ENCODE results near the gene TAP2.

Gene TAP2

DNA sequence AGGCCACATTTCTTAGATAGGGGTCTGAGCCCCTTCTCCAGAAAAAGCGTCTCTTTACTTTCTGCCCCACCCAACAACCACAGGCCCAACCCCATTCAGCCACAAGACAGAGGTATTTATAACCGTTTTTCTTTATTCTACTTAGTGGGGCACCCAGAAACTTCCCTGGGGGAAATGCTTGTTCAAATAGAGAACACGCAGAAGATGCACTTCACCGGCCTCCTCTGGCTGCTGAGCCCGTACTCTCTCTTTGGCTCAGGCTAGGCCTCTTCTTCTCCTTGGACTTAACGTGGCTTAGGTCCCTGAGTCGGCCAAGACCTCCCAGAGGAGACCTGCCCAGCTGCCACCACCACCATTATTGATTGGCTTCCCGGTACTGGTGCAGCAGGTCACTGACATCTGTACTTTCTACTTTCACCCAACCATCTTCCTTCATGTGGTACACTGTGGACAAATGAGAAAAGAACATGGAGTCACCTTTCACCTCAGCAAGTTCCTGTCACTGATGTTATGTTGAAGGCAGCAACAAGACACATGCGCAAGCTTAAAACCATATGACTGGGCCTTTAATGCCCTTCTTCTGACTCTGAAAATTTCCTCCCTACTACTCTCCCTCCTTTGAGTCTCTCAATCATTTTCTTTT lies 2.2 kb upstream of the TAP2 start:
- CTCF ChIA-PET: interaction anchor here (1.1 to 11.4 kb wide), 8 partner anchors 9 to 144 kb away, joined by 3 to 402 read pairs (median 48); partner anchors contain the start of genes HLA-DMA, PSMB9 and TAP1
- no peak for DNase-seq (ENCODE audit: low read depth, low spot score)

DNA sequence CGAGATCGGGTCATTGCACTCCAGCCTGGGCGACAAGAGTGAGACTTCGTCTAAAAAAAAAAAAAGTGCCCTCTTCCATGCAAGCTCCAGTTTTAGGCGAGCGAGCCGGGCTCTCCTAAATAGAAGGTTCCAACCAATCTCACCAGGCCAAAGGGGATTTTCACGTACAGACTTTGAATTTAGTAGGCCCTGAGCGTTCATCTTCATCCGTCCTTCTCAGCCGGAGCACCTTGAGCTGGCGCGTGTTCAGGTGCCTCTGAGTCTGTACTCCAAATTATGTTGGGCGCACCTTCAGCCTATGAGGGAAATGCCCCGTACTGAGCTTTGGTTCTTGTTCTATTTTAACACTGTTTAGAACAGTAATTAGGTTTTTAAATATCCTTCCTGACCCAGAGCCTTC lies 817 bp upstream of the TAP2 start:
- TF ChIP-seq, protein P1, sequence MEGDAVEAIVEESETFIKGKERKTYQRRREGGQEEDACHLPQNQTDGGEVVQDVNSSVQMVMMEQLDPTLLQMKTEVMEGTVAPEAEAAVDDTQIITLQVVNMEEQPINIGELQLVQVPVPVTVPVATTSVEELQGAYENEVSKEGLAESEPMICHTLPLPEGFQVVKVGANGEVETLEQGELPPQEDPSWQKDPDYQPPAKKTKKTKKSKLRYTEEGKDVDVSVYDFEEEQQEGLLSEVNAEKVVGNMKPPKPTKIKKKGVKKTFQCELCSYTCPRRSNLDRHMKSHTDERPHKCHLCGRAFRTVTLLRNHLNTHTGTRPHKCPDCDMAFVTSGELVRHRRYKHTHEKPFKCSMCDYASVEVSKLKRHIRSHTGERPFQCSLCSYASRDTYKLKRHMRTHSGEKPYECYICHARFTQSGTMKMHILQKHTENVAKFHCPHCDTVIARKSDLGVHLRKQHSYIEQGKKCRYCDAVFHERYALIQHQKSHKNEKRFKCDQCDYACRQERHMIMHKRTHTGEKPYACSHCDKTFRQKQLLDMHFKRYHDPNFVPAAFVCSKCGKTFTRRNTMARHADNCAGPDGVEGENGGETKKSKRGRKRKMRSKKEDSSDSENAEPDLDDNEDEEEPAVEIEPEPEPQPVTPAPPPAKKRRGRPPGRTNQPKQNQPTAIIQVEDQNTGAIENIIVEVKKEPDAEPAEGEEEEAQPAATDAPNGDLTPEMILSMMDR (IDR thresholded peaks at IDR 0.05; ENCODE audit: insufficient read depth, low read length, missing control alignments): no peak
- H3K4me3 ChIP-seq (ENCODE audit: low read depth, low read length): no peak overlapping the region
- ChIA-PET POLR2A (interaction anchor here (1.8 to 2.7 kb wide), 3 partner anchors 11 to 133 kb away, joined by 6 to 38 read pairs (median 22); partner anchors contain the start of genes PSMB9 and TAP1), CTCF (interaction anchor here (0.8 to 11.4 kb wide), 28 partner anchors 8 to 357 kb away, joined by 3 to 402 read pairs (median 6); partner anchors contain the start of genes HLA-DMA, PSMB9 and TAP1)
- DNase-seq (ENCODE audit: low read depth, low spot score): no peak

More for the DNA sequence above, 2.2 kb upstream of the TAP2 start:
- TF ChIP-seq, protein P1 (IDR thresholded peaks at IDR 0.05; ENCODE audit: insufficient read depth, low read length, missing control alignments): no peak
- no peak overlapping the region for H3K4me3 ChIP-seq (ENCODE audit: low read depth, low read length)
- POLR2A ChIA-PET: no interaction called here

DNA sequence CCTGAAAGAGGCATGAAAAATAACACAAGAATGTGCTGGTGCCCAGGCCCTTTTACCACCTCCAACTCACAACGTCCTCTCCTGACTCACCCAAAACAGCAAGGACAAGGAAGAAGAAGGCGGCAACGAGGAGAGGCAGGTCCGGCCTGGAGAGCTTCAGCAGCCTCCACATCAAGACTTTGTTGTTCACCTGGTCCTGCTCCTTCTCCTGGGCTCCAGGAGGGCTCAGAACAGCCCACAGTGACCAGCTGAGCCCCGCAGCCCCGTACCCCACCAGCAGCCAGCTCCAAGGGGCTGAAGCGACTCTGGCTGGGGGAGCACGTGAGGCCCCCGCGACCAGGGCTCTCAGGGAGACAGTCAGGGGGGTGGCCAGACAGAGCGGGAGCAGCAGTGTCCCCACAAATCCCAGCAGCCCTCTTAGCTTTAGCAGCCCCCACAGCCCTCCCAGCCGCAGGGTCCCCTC lies 857 bp downstream of the TAP2 start:
- CTCF ChIA-PET: interaction anchor here (1.0 to 11.4 kb wide), 23 partner anchors 11 to 424 kb away, joined by 3 to 402 read pairs (median 9); partner anchors contain the start of genes BRD2, HLA-DMA, PSMB9 and TAP1
- peak overlapping the region; percentile 96 for H3K4me3 ChIP-seq (ENCODE audit: low read depth, low read length)
- POLR2A ChIA-PET: interaction anchor here (1.3 to 2.7 kb wide), 5 partner anchors 10 to 135 kb away, joined by 4 to 38 read pairs (median 6); partner anchors contain the start of genes PSMB9 and TAP1
- TF ChIP-seq, protein P1 (IDR thresholded peaks at IDR 0.05; ENCODE audit: insufficient read depth, low read length, missing control alignments): no peak
- no peak for DNase-seq (ENCODE audit: low read depth, low spot score)

DNA sequence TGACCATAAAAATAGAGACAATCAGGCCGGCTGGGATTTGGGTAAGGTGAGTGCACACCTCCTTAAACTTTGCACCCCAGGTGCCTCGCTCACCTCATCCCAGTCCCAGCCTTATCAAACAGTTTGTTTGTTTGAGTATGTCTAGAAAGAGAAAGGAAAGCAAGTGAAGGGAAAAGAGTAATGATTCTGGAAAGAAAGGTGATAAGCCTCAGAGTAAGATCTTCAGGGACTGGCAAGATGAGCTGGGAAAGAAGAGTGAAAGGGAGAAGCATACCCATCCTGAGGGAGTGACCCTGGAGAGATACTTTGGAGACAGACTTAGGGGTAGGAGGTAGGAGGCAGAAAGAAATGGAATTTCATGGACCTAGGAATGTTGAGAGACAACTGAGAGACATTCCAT lies 1.7 kb downstream of the TAP2 start:
- H3K4me3 ChIP-seq (ENCODE audit: low read depth, low read length): no peak overlapping the region
- CTCF ChIA-PET: interaction anchor here (3.9 to 11.4 kb wide), 5 partner anchors 10 to 117 kb away, joined by 25 to 402 read pairs (median 91); partner anchors contain the start of genes HLA-DMA, PSMB9 and TAP1
- POLR2A ChIA-PET: interaction anchor here (2.7 kb wide), 1 partner anchor 136 kb away, joined by 38 read pairs; no protein-coding TSS in a partner anchor
- no peak for DNase-seq (ENCODE audit: low read depth, low spot score)
- TF ChIP-seq, protein P1 (IDR thresholded peaks at IDR 0.05; ENCODE audit: insufficient read depth, low read length, missing control alignments): no peak

DNA sequence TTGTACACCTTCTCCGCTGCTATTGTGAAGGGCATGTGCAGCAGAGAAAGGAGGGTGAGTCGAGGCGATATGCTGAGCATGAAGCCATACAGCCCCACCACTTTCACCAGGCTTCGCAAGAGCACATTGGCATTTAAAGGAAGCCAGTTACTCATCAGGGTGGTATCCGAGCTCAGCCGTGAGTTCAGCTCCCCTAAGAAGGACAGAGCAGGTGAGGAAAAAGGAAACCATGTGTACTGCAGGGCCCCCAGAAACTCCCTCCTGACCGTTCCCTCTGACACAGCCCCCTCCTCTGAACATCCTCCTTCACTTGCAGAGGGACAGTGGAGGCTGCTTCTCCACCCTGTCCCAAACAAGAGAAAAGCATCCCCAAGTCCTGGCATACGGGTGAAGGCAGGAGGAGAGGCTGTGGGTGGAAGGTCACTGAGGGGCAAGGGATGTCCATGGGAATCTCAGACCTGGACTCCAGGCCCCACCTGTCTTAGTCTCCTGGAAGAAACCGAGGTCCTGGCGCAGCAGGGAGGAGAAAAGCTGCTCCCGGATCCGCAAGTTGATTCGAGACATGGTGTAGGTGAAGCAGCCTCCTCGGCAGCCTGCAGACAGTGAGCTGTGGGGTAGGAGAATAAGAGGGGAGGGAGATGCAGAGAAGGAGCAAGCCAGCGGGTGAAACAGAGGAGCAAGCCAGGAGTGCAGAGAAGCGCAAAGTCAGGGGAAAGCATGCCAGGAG lies 3.2 kb downstream of the TAP2 start:
- H3K4me3 ChIP-seq (ENCODE audit: low read depth, low read length): no peak overlapping the region
- TF ChIP-seq, protein P1 (IDR thresholded peaks at IDR 0.05; ENCODE audit: insufficient read depth, low read length, missing control alignments): no peak
- ChIA-PET CTCF (interaction anchor here (1.2 to 1.6 kb wide), 3 partner anchors 9 to 422 kb away, joined by 4 to 7 read pairs (median 4); no protein-coding TSS in a partner anchor), POLR2A (no interaction called here)
- no peak for DNase-seq (ENCODE audit: low read depth, low spot score)

All from AG04449 (cell line).